HFFc6 (cell line): ENCODE data around the gene ACTRT2. TPM values are rescaled to one million over a fixed set of nuclear protein-coding genes. Genes with fewer than 3 reads are reported as not detected.

Experiments used
- DNase-seq: peaks from one replicate; pipeline ENCODE4 v3.0.0-alpha.2; 2018
- H3K27ac Mint-ChIP-seq: 2 replicates; pipeline ENCODE4 v1.8.0; 2020; ENCODE audit warnings: mild to moderate bottlenecking, mixed read lengths
- H3K27me3 Mint-ChIP-seq: 2 replicates; pipeline ENCODE4 v1.8.0; 2021; ENCODE audit warnings: mild to moderate bottlenecking, moderate library complexity, mixed read lengths; ENCODE audit not compliant: insufficient read depth
- H3K36me3 Mint-ChIP-seq: 2 replicates; pipeline ENCODE4 v1.8.0; 2021; ENCODE audit warnings: low read depth, mixed read lengths
- H3K4me1 Mint-ChIP-seq: 2 replicates; pipeline ENCODE4 v1.8.0; 2020; ENCODE audit warnings: low read depth, mixed read lengths
- H3K4me3 Mint-ChIP-seq: 2 replicates; pipeline ENCODE4 v1.8.0; 2020; ENCODE audit warnings: mild to moderate bottlenecking, moderate library complexity, mixed read lengths
- H3K9me3 Mint-ChIP-seq: 2 replicates; pipeline ENCODE4 v1.8.0; 2020; ENCODE audit warnings: mild to moderate bottlenecking, mixed read lengths
- total RNA-seq, 6 experiments: library from RNA; stranded (reverse); fragmentation: NEBNext Ultra II Directional; extraction: Animal tissue kit (Norgen Biotek cat#: 25700); gene quantifications; 2 replicates in 1 of 6; 3 replicates in 5 of 6; pipeline ENCODE4 v1.2.3, GENCODE V29; 2021
- TF ChIP-seq, protein P1 (sequence below): fragments of 200-600 bp; sonication (generic); IDR thresholded peaks from 2 replicates; pipeline ENCODE4 v1.5.0; 2021; ENCODE audit warnings: antibody characterized with exemption, mild to moderate bottlenecking

The ACTRT2 gene
- total RNA-seq, 6 experiments from 2014 or later, result not detected

DNA sequence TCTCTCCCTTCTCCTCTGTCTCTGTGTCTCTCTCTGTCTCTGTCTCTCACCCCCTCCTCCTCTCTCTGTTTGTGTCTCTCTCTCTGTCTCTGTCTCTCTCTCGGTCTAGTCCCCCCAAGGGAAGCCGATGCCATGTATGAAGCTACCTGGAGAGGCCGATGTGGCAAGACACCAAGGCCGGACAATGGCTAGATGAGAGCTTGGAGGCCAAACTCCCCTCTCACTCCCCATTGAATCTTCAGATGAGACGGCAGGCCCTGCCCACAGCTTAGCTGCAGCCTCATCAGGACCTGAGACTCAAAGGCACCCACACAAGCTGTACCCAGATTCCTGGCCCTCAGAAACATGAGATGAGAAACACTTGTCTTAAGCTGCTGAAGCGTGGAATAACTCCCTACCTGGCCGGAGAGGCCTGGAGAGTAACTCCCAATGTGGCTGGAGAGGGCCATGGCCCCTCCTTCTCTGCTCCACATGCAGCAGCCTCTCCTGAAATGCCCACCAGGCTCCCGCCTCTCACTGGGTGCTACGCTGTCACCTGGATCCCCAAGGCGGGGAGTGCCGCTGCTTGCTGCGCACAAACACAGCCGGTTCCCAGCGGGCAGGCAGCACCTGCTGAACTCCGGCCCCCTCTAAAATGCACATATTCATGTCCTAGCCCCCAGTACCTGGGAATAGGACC, 7.8 kb upstream of the ACTRT2 start:
- no peak for DNase-seq
- H3K27me3 Mint-ChIP-seq, result peaks cover 5% of the 10 kb centered on the region
- no peaks in the 10 kb centered on the region for H3K4me1 Mint-ChIP-seq
- peaks cover 44% of the 10 kb centered on the region for H3K9me3 Mint-ChIP-seq
- H3K36me3 Mint-ChIP-seq, result peaks cover 5% of the 10 kb centered on the region; the same call in 1 of the 2 replicates
- TF ChIP-seq, protein P1, sequence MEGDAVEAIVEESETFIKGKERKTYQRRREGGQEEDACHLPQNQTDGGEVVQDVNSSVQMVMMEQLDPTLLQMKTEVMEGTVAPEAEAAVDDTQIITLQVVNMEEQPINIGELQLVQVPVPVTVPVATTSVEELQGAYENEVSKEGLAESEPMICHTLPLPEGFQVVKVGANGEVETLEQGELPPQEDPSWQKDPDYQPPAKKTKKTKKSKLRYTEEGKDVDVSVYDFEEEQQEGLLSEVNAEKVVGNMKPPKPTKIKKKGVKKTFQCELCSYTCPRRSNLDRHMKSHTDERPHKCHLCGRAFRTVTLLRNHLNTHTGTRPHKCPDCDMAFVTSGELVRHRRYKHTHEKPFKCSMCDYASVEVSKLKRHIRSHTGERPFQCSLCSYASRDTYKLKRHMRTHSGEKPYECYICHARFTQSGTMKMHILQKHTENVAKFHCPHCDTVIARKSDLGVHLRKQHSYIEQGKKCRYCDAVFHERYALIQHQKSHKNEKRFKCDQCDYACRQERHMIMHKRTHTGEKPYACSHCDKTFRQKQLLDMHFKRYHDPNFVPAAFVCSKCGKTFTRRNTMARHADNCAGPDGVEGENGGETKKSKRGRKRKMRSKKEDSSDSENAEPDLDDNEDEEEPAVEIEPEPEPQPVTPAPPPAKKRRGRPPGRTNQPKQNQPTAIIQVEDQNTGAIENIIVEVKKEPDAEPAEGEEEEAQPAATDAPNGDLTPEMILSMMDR, result no peak
- H3K27ac Mint-ChIP-seq, result no peak overlapping the region
- no peak overlapping the region for H3K4me3 Mint-ChIP-seq

DNA sequence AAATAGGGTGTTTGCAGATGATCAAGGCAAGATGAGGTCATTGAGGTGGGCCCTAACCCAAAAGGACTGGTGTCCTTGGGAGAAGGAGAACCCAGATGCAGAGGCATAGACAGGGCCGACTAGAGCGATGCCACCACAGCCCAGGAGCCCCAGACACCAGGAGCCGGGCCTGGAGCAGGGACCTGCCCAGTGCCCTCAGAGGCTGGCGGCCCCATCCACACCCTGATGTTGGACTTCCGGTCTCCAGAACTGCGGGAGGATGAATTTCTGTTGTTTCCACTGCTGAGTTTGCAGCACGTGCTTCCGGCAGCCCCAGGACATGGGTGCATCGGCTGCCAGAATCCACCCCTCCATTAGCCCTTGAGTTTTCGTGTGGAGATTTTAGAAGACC, 7.2 kb upstream of the ACTRT2 start:
- no peaks in the 10 kb centered on the region for H3K4me1 Mint-ChIP-seq
- H3K4me3 Mint-ChIP-seq, result no peak overlapping the region
- H3K36me3 Mint-ChIP-seq, result peaks cover 5% of the 10 kb centered on the region; the same call in 1 of the 2 replicates
- peaks cover 39% of the 10 kb centered on the region for H3K9me3 Mint-ChIP-seq
- DNase-seq, result no peak
- H3K27me3 Mint-ChIP-seq, result peaks cover 5% of the 10 kb centered on the region
- TF ChIP-seq, protein P1, result no peak
- H3K27ac Mint-ChIP-seq, result no peak overlapping the region

DNA sequence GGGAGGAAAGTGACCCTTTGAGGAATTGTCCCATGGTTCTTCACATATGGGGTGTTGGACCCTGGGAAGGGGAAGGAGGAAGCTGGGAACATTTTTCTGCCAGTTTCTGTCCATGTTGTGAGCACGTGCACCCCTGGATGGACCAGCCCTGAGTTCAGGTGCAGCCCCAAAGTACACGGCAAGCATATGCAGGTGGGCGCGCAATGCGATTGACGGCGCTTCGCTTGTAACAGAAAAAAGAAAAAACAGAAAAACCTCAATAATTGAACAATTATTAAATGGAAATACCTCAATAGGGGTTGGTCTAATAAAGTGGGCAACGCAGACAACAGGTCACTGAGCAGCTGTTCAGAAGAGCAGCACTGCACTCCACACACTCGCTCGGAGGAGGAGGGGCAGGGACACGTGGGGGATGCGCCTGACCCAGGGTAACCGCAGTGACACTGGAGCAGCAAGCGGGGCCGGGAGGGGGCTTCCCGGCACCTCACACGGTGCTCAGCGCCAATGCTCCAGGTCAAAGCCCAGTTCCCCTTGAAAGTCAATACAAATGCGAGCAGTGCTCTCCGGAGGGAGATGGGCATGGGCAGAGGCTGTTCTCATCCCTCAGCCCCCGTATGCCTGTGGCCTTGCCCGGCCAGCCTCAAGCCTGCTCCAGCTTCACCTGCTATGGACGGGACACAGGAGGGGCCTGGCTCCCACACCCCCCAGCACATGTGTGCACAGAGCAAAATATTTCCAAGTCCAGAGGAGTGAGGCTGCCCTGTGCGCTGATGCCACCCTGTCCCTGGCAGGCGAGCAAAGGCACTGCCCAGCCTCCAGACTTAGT, 6.6 kb upstream of the ACTRT2 start:
- DNase-seq, result no peak
- no peak overlapping the region for H3K27ac Mint-ChIP-seq
- peaks cover 37% of the 10 kb centered on the region for H3K9me3 Mint-ChIP-seq
- no peak overlapping the region for H3K4me3 Mint-ChIP-seq
- TF ChIP-seq, protein P1, result no peak
- no peaks in the 10 kb centered on the region for H3K4me1 Mint-ChIP-seq
- H3K36me3 Mint-ChIP-seq, result peaks cover 5% of the 10 kb centered on the region; the same call in 1 of the 2 replicates
- H3K27me3 Mint-ChIP-seq, result peaks cover 5% of the 10 kb centered on the region

DNA sequence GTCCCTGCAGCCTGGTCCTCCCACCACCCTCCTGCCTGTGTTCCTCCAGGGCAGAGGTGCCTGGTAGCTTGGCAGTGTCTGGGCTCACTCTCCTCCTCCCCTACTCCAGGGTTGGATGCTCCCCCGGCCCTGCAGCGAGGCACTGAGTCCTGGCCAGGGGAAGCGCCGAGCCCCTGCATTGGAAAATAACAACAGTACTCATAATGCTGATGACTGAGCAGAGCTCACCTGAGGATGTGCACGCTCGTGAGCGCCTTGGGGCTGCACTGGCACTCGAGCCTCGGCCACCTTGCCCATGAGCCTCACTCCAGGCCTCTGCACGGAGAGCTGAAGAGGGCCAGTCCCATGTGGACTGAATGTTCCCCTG, 6.0 kb upstream of the ACTRT2 start:
- Mint-ChIP-seq H3K4me3 (no peak overlapping the region), H3K4me1 (no peaks in the 10 kb centered on the region), H3K27me3 (peaks cover 5% of the 10 kb centered on the region), H3K27ac (no peak overlapping the region), H3K36me3 (peaks cover 8% of the 10 kb centered on the region), H3K9me3 (peaks cover 36% of the 10 kb centered on the region)
- TF ChIP-seq, protein P1, result no peak
- DNase-seq, result no peak

DNA sequence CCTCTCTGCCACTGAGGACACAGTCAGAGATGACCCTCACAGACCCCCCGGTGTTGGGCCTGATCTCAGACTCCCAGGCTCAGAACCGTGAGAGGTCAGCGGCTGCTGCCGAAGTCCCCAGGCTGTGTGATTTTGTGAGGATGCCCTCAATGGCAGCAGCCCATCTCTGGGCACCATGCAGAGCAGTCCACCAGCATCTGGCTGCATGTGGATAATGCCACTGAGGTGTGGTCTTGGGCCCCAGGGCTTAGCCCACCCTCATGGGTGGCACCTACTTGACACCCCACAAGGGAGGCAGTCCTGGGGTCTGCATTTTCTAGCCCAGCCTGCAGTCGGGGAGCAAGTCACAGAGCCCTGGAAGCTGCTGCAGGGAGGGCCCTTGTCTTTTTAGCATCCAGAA, 5.5 kb upstream of the ACTRT2 start:
- Mint-ChIP-seq H3K4me3 (no peak overlapping the region), H3K4me1 (no peaks in the 10 kb centered on the region), H3K27ac (no peak overlapping the region), H3K9me3 (peaks cover 38% of the 10 kb centered on the region), H3K36me3 (peaks cover 8% of the 10 kb centered on the region), H3K27me3 (peaks cover 5% of the 10 kb centered on the region)
- DNase-seq, result no peak
- TF ChIP-seq, protein P1, result no peak
